CD4-positive, alpha-beta T cell treated with Interleukin-2 at 100 ng/mL for 4 hours (primary cell): ENCODE measurements around the gene MYO18B.

Experiments used
- DNase-seq: peaks from one replicate; pipeline ENCODE4 v3.0.0-alpha.2; 2020; ENCODE audit warnings: low spot score

The MYO18B gene

DNA sequence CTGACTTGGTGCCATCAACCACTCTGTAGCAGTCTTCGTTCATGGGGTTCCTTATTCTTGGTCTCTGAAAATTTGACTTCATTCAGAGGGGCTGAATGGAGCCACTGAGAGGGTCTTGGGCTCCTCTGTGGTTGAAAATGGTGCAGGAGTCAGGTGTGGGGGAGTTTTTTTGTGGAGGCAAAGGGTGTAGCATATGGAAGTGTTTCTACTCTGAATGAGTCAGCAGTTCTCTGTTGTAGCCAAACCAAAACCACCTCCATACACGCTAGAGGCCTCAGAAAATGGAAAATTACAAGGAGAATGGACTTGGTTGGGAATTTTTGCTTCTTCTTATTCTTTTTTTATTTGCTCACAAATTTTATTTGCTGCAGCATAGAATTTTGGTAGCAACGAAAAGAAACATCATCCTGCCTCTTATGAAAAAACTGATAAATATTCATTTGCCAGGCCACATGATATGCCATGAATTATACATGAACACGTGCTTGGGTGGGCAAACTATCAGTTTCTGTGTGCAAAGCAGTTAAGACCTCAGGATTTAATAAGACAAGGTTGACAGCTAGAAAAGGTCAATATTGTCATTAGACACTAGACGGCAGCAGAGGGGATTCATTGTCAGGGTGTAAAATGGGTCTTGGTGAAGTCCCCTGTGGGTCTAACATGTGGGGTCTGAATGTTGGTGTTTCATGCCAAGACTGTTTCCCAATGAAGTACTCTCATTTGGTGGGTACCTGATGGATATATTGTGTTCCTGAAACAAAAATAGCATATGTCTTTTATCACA lies 111.7 kb downstream of the MYO18B start:
- no peak for DNase-seq

GRCh38 chr22:25869771-25870170 lies 127.8 kb downstream of the MYO18B start:
- no peak for DNase-seq

DNA sequence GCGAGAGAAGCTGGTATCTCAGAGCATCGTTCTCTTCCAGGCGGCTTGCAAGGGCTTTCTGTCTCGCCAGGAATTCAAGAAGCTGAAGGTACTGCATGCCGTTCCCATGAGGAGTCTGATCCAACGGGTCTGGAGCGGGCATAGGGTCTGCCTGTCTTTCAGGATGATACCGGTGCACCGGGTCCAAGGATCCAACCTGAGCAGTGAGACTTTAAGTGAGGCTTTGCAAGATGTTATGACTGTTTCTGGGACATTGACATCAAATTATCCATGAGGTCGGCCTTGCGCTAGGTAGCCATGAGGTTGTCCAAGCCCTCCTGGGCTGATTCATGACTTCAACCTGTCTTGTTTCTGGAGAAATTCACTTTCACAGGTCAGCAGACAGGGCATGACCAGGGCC lies 132.3 kb downstream of the MYO18B start:
- no peak for DNase-seq

GRCh38 chr22:25875461-25875860 lies 133.5 kb downstream of the MYO18B start:
- no peak for DNase-seq

GRCh38 chr22:25876871-25877270 lies 134.9 kb downstream of the MYO18B start:
- DNase-seq, result no peak

- DNase-seq, result no peak
Measured at GRCh38 chr22:25878933-25879332, 136.9 kb downstream of the MYO18B start.

- DNase-seq, result no peak
Measured at GRCh38 chr22:25880524-25880923, 138.5 kb downstream of the MYO18B start.

- no peak for DNase-seq
Measured at GRCh38 chr22:25881210-25881755, 139.3 kb downstream of the MYO18B start.

DNA sequence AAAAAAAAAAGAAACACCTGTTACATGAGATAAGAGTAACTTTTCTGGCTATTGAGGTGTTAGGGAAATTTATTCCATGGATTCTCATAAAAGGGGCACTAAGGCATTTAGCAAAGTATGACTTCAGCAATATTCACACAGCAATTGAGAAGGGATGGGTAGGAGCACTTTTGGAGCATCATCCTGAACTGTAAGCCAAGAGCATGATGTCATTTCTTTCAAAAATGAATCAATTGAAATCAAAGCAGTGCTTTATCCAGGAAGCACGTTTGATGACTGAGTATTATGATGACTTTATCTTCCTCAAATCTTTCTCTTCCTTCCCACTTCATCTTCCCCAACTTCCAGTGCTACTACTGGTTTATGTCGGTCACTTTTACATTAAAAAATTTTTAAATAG lies 140.4 kb downstream of the MYO18B start:
- no peak for DNase-seq

- no peak for DNase-seq
Measured at GRCh38 chr22:25883482-25884033, 141.6 kb downstream of the MYO18B start.

DNA sequence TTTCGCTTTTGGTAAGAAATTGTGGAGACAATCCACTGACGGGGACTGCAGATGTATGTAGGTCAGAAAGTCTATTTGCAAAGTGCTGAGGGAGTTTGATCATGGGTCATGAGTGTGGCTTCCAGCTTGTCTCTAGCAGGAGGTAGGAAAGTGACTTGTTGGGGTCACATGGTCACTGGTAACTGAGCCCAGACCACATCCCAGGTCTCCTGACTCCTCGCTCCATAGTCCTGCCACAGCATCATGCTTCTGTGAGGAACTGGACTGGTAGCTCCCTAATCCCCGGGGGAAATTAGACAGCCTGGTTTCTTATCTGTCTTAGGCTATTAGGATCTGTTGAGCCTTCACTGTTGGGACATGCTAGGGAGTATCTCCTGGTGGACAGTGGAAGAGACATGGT lies 142.1 kb downstream of the MYO18B start:
- no peak for DNase-seq

DNA sequence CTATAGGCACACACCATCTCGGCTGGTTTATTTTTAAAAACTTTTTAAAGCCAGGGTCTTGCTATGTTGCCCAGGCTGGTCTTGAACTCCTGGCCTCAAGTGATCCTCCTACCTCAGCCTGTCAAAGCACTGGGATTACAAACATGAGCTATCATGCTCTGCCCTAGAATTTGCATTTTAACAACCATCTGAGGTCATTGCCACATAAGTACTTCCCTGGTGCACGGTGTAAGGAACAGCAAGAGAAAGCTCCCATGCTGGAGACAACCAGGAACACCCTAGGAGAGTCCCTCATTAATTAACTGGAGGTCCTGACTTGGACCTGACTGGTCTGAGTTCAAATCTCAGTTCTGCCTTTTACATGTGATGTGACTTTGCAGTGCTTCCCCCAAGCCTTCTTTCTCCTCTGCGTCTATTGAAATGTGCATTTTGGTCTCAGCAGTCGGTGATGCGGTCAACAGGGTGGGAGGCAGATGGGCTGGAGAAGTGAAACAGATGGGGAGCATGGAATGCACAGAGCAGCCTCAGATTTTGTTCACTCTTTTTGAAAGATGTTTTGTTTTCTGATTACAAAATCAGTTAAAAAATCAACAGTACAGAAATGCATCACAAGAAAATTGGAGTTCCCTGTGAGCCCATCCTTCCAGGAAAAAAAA lies 146.5 kb downstream of the MYO18B start:
- no peak for DNase-seq

DNA sequence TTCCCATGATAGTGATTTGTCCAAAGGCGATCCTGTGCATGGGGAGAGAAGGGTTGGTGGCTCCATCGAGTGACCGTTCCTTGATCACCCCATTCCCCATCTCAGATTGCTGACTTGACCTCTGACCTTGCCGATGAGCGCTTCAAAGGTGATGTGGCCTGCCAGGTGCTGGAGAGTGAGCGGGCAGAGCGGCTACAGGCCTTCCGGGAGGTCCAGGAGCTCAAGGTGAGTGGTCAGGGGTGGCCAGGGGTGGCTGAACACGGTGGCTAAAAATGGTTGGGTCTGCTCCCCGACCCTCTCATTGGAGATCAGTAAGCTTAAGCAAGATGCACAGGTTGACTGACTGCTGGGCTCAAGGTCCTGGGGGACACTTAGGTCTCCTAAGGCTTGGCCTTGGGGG lies 148.7 kb downstream of the MYO18B start:
- no peak for DNase-seq

- no peak for DNase-seq
Measured at GRCh38 chr22:25892678-25893077, 150.7 kb downstream of the MYO18B start.

DNA sequence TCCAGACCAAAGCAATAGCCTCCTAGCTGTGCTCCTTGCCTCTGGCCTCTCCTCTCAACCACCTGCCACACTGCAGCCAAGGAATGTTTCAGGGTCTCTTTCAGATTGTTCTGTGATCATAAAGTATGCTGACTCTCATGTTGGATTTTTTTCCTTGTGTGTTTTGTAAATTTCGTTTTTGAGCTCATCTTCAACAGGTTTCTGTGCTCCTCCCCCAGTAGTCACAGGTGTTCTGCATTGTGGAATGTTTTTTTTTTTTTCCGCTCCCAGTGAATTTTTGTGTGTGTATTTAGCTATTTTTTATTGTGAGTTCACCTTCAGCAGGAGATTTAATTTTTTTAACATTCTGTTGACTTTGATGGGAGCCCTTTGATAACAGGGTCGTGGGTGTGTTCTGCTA lies 153.7 kb downstream of the MYO18B start:
- no peak for DNase-seq

DNA sequence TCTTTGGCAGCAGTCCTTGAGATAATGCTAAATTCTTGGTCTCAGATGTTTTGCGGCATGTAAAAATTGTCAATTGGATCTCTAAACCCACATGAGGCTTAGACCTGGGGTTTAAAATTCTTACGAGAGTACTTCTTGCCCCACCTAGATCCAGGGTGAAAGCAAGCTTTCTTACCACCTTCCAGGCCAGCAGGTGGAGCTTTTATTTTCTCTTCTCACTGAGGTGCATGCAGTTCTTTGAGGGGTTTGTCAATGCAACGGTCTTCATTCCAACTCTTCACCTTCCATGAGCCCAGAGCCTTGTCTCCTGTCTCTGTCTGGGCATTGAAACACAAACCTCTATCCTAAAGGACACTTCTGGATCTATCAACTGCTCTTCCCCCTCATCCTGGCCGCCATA lies 154.1 kb downstream of the MYO18B start:
- no peak for DNase-seq

- no peak for DNase-seq
Measured at GRCh38 chr22:25896592-25896991, 154.6 kb downstream of the MYO18B start.

GRCh38 chr22:25898707-25899365 lies 156.8 kb downstream of the MYO18B start:
- no peak for DNase-seq

DNA sequence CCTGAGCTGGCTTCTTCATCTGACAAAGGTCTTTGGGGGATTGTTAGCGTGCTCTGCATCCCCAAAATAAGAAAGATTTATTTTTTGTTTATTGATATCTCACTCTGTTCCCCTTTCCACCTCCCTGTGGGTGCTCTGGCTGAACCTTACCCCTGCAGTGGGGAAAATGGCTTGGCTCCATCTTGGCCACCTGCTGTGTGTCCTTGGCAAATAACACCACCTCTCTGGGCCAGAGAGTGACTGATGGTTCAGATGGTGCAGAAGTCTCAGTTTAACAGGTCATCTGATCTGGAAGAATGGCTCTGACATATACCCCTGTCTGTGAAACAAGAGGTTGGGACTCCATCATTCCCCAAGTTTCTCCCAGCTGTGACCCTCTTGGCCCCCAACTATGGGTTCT lies 157.6 kb downstream of the MYO18B start:
- DNase-seq, result no peak

DNA sequence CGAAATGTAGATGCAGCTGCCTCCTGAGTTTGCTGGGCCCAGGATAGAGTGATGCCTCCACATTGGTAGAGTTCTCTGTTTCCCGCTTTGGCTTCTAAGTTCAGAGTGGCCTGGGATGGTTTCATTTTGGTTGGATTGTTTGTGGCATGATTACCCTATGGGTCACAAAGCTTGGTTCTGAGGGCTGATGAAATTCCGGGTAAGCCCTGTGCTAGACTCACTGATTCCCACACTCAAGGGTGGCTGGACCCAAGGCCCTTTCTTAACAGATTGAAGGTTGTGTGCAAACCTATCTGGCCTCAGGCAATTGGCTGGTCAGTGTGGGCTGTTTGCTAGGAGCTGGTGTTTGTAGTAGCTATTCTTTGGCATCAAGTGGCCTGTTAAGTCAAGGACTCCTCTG lies 158.4 kb downstream of the MYO18B start:
- no peak for DNase-seq

DNA sequence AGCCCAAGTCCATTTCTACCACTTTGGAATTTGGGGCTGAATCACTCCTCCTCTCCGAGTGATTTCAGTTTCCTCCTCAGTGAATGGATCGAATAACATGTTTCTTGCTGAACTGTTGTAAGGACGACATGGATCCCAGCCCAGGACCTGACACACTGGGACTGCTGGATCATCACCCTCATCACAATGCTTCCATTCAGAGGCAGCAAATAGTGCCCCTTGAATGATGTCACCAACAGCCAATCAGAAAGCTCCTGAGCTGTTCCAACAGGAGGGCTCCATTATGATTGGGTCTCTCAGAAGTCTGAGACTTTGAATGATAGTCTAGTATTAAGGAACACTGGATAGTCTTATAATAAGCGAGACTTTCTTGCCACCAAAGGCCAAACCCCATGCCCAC lies 158.9 kb downstream of the MYO18B start:
- no peak for DNase-seq

GRCh38 chr22:25902402-25902801 lies 160.4 kb downstream of the MYO18B start:
- no peak for DNase-seq

- no peak for DNase-seq
Measured at GRCh38 chr22:25903294-25903693, 161.3 kb downstream of the MYO18B start.
